Measurements from ENCODE around the gene GORAB.
A peak's percentile ranks its signal among the peaks of the same experiment; 100 is the strongest.

GORAB gene

GRCh38 chr1:170539154-170539553 lies 7.2 kb downstream of the GORAB start:
- DNase-seq = no peak

- DNase-seq = no peak
Measured at GRCh38 chr1:170544624-170545023, 12.7 kb downstream of the GORAB start.

GRCh38 chr1:170545476-170545875 lies 13.5 kb downstream of the GORAB start:
- DNase-seq = no peak

GRCh38 chr1:170547255-170547654 lies 15.3 kb downstream of the GORAB start:
- no peak for DNase-seq

GRCh38 chr1:170548497-170548896 lies 16.5 kb downstream of the GORAB start:
- no peak for DNase-seq

GRCh38 chr1:170555370-170555769 lies 23.4 kb downstream of the GORAB start:
- DNase-seq = no peak

GRCh38 chr1:170556917-170557316 lies 25.0 kb downstream of the GORAB start:
- no peak for DNase-seq

- DNase-seq = no peak
Measured at GRCh38 chr1:170558731-170559130, 26.8 kb downstream of the GORAB start.

- DNase-seq = no peak
Measured at GRCh38 chr1:170559166-170559565, 27.2 kb downstream of the GORAB start.

GRCh38 chr1:170560681-170561285 lies 28.8 kb downstream of the GORAB start:
- DNase-seq = no peak

GRCh38 chr1:170562646-170563338 lies 30.8 kb downstream of the GORAB start:
- DNase-seq = no peak

GRCh38 chr1:170567214-170567613 lies 35.2 kb downstream of the GORAB start:
- no peak for DNase-seq

- no peak for DNase-seq
Measured at GRCh38 chr1:170568197-170568596, 36.2 kb downstream of the GORAB start.

GRCh38 chr1:170576980-170577379 lies 45.0 kb downstream of the GORAB start:
- DNase-seq = no peak

GRCh38 chr1:170578359-170578758 lies 46.4 kb downstream of the GORAB start:
- DNase-seq = no peak

GRCh38 chr1:170580636-170581440 lies 48.9 kb downstream of the GORAB start:
- DNase-seq = no peak

GRCh38 chr1:170583186-170583585 lies 51.2 kb downstream of the GORAB start:
- peak; percentile 30 for DNase-seq

GRCh38 chr1:170586321-170587252 lies 54.6 kb downstream of the GORAB start:
- no peak for DNase-seq

- no peak for DNase-seq
Measured at GRCh38 chr1:170587253-170587593, 55.3 kb downstream of the GORAB start.

- DNase-seq = no peak
Measured at GRCh38 chr1:170590921-170591705, 59.1 kb downstream of the GORAB start.

- DNase-seq = no peak
Measured at GRCh38 chr1:170592591-170593111, 60.7 kb downstream of the GORAB start.

Measured in SHP77 treated with DMSO at 0.1 percent for 48 hours (cell line).